Left lung (tissue), 10 donors: ENCODE results near the gene LRRC8E. TPM values are rescaled to one million over a fixed set of nuclear protein-coding genes. Genes with fewer than 3 reads are reported as not detected.

Source experiments
- ATAC-seq: fragments of 200-7000 bp; cut with Tn5 transposase; one replicate; pipeline ENCODE4 v1.9.1; 2020; ENCODE audit warnings: moderate library complexity
- DNase-seq, 4 donors: peaks; one replicate each; pipeline ENCODE4 v3.0.0-alpha.2; 2013 to 2020
- H3K27ac ChIP-seq, 2 donors: fragments of 200-600 bp; sonication (generic) in 1 of 2; one replicate each; pipeline versions ENCODE4 v1.5.0 to v1.8.0; 2020 to 2021
- H3K27me3 ChIP-seq, 2 donors: fragments of 200-600 bp; sonication (generic) in 1 of 2; one replicate each; pipeline versions ENCODE4 v1.5.0 to v1.8.0; 2020 to 2021
- H3K36me3 ChIP-seq, 2 donors: fragments of 200-600 bp; sonication (generic) in 1 of 2; one replicate each; pipeline versions ENCODE4 v1.5.0 to v1.8.0; 2020 to 2021
- H3K4me1 ChIP-seq, 2 donors: fragments of 200-600 bp; one replicate each; pipeline ENCODE4 v1.8.0; 2021
- H3K4me3 ChIP-seq, 2 donors: fragments of 200-600 bp; sonication (generic) in 1 of 2; one replicate each; pipeline versions ENCODE4 v1.5.0 to v1.8.0; 2020 to 2021; ENCODE audit warnings: mild to moderate bottlenecking in 1 of 2
- H3K9me3 ChIP-seq, 2 donors: fragments of 200-600 bp; sonication (generic) in 1 of 2; one replicate each; pipeline versions ENCODE4 v1.5.0 to v1.8.0; 2020 to 2021
- intact Hi-C, 2 donors: fragments of 100-400 bp; cut with DNase I; formaldehyde crosslinking; loops; one replicate each; pipeline versions ENCODE4 v1.11.2 to v1.14.2; 2022
- polyA plus RNA-seq, 6 donors: library from polyadenylated mRNA; unstranded; fragments of 120-200 nt; gene quantifications; one replicate each; pipeline ENCODE4 v1.2.1, GENCODE V29; 2013; ENCODE audit not compliant: insufficient read length in 6 of 6
- total RNA-seq, 2 donors: library from RNA; stranded (reverse); fragmentation: NEBNext Ultra II Directional; extraction: Animal tissue kit (Norgen Biotek cat#: 25700); gene quantifications; one replicate each; pipeline ENCODE4 v1.2.1, GENCODE V29; 2021
- TF ChIP-seq, protein P1 (sequence below), 2 donors: fragments of 200-600 bp; sonication (generic) in 1 of 2; IDR thresholded peaks; one replicate each; pipeline versions ENCODE4 v1.5.0 to v1.8.0; 2021; ENCODE audit warnings: antibody characterized with exemption in 2 of 2
- donor health status: DM: no; HTN: yes; CAD: no.
- donor health status: DM: no; HTN: no; CAD: no.

LRRC8E gene
- total and polyA plus RNA-seq, 8 donors, result 3.7 to 10.5 (median 4.7) TPM

DNA sequence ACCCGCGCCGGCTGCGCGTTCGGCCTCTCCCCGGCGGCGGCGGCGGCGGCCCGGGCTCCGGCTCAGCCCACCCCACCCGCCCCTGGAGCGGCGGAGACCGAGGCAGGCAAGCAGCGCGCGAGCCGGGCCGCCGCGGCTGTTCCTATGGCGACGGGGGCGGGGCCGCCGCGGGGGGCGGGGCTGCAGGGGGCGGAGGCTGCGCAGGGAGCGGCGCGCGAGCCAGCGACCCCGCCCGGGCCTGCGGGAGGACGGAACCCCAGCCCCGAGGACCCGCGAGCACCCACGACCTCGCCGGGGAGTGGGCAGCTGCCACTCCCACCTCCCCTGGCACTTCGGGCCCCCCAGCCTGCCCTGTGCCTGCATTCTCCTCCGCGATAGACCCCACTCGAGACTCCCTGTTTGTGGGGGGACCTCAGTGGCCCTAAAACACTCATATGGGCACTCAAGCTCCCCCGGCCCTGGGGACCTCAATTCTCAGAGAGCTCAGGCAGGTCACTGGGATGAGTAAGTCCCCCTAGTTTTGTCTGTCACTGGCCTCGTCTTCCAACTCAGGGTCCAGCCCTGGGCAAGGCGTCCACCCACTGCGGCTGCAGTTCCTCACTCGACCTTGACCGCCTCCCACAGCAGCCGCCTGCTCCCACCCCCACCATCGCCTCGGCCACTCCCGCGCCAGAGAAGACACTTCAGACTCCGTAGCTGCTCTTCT is 37.9 kb downstream of the LRRC8E start, which contains the start of gene CTXN1:
CTXN1 (minus strand) TSS at position 115 of the 706 bp plus-strand sequence. CDS start 597 bp downstream, outside the sequence.
- TF ChIP-seq, protein P1, sequence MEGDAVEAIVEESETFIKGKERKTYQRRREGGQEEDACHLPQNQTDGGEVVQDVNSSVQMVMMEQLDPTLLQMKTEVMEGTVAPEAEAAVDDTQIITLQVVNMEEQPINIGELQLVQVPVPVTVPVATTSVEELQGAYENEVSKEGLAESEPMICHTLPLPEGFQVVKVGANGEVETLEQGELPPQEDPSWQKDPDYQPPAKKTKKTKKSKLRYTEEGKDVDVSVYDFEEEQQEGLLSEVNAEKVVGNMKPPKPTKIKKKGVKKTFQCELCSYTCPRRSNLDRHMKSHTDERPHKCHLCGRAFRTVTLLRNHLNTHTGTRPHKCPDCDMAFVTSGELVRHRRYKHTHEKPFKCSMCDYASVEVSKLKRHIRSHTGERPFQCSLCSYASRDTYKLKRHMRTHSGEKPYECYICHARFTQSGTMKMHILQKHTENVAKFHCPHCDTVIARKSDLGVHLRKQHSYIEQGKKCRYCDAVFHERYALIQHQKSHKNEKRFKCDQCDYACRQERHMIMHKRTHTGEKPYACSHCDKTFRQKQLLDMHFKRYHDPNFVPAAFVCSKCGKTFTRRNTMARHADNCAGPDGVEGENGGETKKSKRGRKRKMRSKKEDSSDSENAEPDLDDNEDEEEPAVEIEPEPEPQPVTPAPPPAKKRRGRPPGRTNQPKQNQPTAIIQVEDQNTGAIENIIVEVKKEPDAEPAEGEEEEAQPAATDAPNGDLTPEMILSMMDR (IDR thresholded peaks at IDR 0.05), result no peak
- peak within 1 kb of the TSS; percentile 22 to 42 for H3K4me3 ChIP-seq
- DNase-seq (peak in 3 of 4 donors; percentile 64 to 94 (median 64)), ATAC-seq (peak; percentile 66)
- H3K4me1 ChIP-seq, result peaks cover 13 to 34% of the 10 kb centered on the region in 2 donors
- no peaks in the 10 kb centered on the region for H3K9me3 ChIP-seq
- H3K27ac ChIP-seq, result no peak within 1 kb of the TSS
- H3K27me3 ChIP-seq, result peaks cover 0 to 15% of the 10 kb centered on the region in 2 donors
- H3K36me3 ChIP-seq, result peaks cover 0 to 46% of the 10 kb centered on the region in 2 donors
- intact Hi-C loops, result no loop called here

DNA sequence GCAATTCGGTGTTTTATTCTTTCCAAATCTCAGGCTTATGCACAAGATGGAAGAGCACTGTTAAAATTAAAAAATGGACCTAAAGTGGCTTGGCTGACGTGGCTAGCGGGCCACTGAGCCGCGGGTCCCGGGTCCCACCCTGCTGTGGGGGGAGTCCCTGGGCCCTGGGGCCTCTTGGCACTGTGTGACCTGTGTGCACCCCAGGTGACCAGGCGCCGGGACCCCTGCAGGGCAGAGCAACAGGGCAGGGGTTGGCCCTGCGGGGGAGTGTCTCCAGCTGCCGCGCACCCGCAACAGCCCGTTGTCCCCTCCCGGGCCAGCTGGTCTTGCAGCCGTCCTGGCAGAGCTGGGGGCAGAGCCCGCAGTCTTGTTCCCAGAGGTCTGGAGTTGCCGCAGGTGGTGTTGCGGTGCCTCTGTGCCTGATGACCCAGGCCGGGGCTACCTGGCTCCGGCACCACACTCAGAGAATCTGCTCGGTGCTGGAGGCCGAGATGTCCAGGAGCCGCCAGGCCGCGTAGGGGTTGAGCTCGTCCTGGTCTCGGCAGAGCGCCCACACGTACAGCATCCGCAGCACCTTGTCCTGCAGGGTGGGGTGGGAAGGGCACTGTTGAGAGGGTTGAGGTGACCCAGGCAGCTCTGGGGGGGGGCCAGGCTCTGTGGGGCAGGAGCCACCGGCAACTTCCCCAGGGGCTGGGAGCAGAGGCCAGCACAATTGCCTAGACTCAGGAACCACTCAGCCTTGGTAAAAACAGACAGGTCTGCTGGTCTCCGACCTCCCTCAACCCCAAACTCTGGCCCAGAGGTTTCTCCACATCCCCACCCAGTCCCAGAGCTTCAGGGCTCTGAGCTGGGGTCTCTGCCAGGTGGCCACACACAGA is 38.7 kb downstream of the LRRC8E start:
- Histone ChIP-seq H3K9me3 (no peaks in the 10 kb centered on the region), H3K4me1 (peaks cover 5 to 26% of the 10 kb centered on the region in 2 donors), H3K27me3 (peaks cover 0 to 15% of the 10 kb centered on the region in 2 donors), H3K36me3 (peaks cover 0 to 49% of the 10 kb centered on the region in 2 donors), H3K27ac (no peak overlapping the region), H3K4me3 (no peak overlapping the region)
- ATAC-seq, result no peak
- intact Hi-C loops, result no loop called here
- peak in 1 of 4 donors; percentile 80 for DNase-seq
- TF ChIP-seq, protein P1 (IDR thresholded peaks at IDR 0.05), result no peak

DNA sequence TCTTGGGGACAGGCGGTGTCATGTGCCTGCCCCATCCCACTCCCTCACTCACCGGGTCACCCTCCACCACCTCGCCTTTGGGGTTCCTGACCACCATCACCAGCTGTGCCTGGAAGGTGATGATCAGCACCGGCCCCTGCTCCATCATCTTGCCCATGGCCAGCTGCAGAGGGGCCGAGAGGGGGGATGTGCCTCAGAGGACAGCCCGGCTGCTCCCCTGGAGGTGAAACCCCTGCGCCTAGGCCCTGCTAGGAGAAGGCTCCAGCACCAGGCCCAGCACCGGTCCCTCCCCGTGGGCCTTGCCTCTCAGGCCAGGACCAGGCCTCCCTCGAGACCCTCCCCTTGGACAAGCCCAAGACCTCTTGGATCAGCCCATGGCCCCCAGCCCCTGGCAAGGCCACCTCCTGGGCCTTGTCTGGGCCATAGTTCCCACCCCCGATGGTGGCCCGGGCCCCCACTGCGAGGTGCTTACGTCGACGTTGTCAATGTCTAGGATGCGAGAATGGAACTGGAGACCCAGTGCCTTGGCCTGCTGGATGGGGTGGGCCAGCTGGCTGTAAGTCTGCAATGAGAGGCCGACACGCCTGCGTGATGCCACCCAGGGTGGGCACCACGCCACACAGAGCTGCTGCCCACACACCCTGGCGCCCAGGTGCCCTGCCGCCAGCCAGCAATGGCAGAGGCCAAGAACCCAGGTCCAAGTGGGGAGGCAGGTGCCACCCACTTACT is 39.5 kb downstream of the LRRC8E start:
- peaks cover 5 to 23% of the 10 kb centered on the region in 2 donors for H3K4me1 ChIP-seq
- peaks cover 0 to 49% of the 10 kb centered on the region in 2 donors for H3K36me3 ChIP-seq
- peak overlapping the region; percentile 3 to 79 for H3K27ac ChIP-seq
- TF ChIP-seq, protein P1 (IDR thresholded peaks at IDR 0.05), result no peak
- ATAC-seq (no peak), DNase-seq (peak in 1 of 4 donors; percentile 64)
- H3K9me3 ChIP-seq, result no peaks in the 10 kb centered on the region
- intact Hi-C loops, result no loop called here
- peaks cover 0 to 15% of the 10 kb centered on the region in 2 donors for H3K27me3 ChIP-seq
- H3K4me3 ChIP-seq, result no peak overlapping the region

GRCh38 chr19:7928334-7928706 is 40.0 kb downstream of the LRRC8E start:
- intact Hi-C loops, result no loop called here
- TF ChIP-seq, protein P1 (IDR thresholded peaks at IDR 0.05), result no peak
- Histone ChIP-seq H3K4me3 (no peak overlapping the region), H3K27me3 (peaks cover 0 to 15% of the 10 kb centered on the region in 2 donors), H3K27ac (peak overlapping the region; percentile 3 to 79), H3K4me1 (peaks cover 5 to 23% of the 10 kb centered on the region in 2 donors), H3K9me3 (no peaks in the 10 kb centered on the region), H3K36me3 (peaks cover 0 to 49% of the 10 kb centered on the region in 2 donors)
- DNase-seq (no peak), ATAC-seq (no peak)
